PC-9 (cell line): ENCODE measurements around the gene BCKDK.

Experiments
- CTCF ChIP-seq: fragments of 200-600 bp; sonication (generic); conservative IDR thresholded peaks from 2 replicates; pipeline ENCODE4 v1.6.1; 2017; ENCODE audit warnings: mixed run types, antibody characterized with exemption, mild to moderate bottlenecking, moderate library complexity
- EZH2 ChIP-seq: fragments of 200-600 bp; sonication (generic); IDR thresholded peaks from 2 replicates; pipeline ENCODE4 v1.8.0; 2017; ENCODE audit warnings: antibody characterized with exemption, low read depth

GRCh38 chr16:31087481-31087880 lies 20.7 kb upstream of the BCKDK start:
- TF ChIP-seq CTCF (no peak), EZH2 (no peak)
